Smooth muscle cell (in vitro differentiated cells): ENCODE results near the gene SPACA6. TPM values are rescaled to one million over a fixed set of nuclear protein-coding genes. Genes with fewer than 3 reads are reported as not detected.
A peak's percentile ranks its signal among the peaks of the same experiment; 100 is the strongest.

Experiments used
- DNase-seq: peaks from one replicate; lab custom pipeline; 2025; ENCODE audit not compliant: unreplicated experiment; lab: John Stamatoyannopoulos, UW
- H2AFZ ChIP-seq: fragments of 200-600 bp; sonication (generic); 2 replicates; pipeline ENCODE4 v1.6.0; 2016; ENCODE audit warnings: antibody characterized with exemption, low read depth, mild to moderate bottlenecking
- H3F3A ChIP-seq: fragments of 200-600 bp; sonication (generic); 2 replicates; pipeline ENCODE4 v1.6.0; 2017; ENCODE audit warnings: antibody characterized with exemption, low read depth
- H3K27ac ChIP-seq: fragments of 200-600 bp; sonication (generic); 2 replicates; pipeline ENCODE4 v1.5.1; 2016; ENCODE audit warnings: low read depth, mild to moderate bottlenecking
- H3K27me3 ChIP-seq: fragments of 200-600 bp; sonication (generic); 2 replicates; pipeline ENCODE4 v1.6.1; 2016; ENCODE audit warnings: low read depth, mild to moderate bottlenecking
- H3K36me3 ChIP-seq: fragments of 200-600 bp; sonication (generic); 2 replicates; pipeline ENCODE4 v1.5.1; 2016; ENCODE audit warnings: low read depth
- H3K4me1 ChIP-seq: fragments of 200-600 bp; sonication (generic); 2 replicates; pipeline ENCODE4 v1.5.1; 2016; ENCODE audit warnings: low read depth
- H3K4me2 ChIP-seq: fragments of 200-600 bp; sonication (generic); 2 replicates; pipeline ENCODE4 v1.6.0; 2016; ENCODE audit warnings: mild to moderate bottlenecking
- H3K4me3 ChIP-seq: fragments of 200-600 bp; sonication (generic); 2 replicates; pipeline ENCODE4 v1.5.1; 2016; ENCODE audit warnings: mild to moderate bottlenecking
- H3K79me2 ChIP-seq: fragments of 200-600 bp; sonication (generic); 2 replicates; pipeline ENCODE4 v1.6.0; 2016; ENCODE audit warnings: low read depth, mild to moderate bottlenecking
- H3K9ac ChIP-seq: fragments of 200-600 bp; sonication (generic); 2 replicates; pipeline ENCODE4 v1.6.0; 2016; ENCODE audit warnings: low read depth
- H3K9me3 ChIP-seq: fragments of 200-600 bp; sonication (generic); replicated peaks from 2 replicates; pipeline ENCODE4 v1.5.1; 2016; ENCODE audit warnings: low read depth
- H4K20me1 ChIP-seq: fragments of 200-600 bp; sonication (generic); 2 replicates; pipeline ENCODE4 v1.6.0; 2016; ENCODE audit warnings: low read depth
- WGBS: methylation state at CpG from one replicate; pipeline ENCODE4 v1.1.7; 2016; ENCODE audit warnings: low lambda C conversion rate; 5-methylcytosine and 5-hydroxymethylcytosine counted together
- polyA plus RNA-seq: library from polyadenylated mRNA; unstranded; fragments of >200 nt; fragmentation: Nextera tagmentation; extraction: Ambion mirVana; gene quantifications from 2 replicates; pipeline ENCODE4 v1.2.1, GENCODE V29; 2016
- total RNA-seq: library from RNA; depleted of rRNA; stranded (reverse); fragments of >200 nt; gene quantifications from 2 replicates; pipeline ENCODE4 v1.2.3, GENCODE V29; 2014
- TF ChIP-seq, protein P1 (sequence below): fragments of 200-600 bp; sonication (generic); IDR thresholded peaks from 2 replicates; pipeline ENCODE4 v1.5.1; 2017; ENCODE audit warnings: borderline replicate concordance, mild to moderate bottlenecking, antibody characterized with exemption; ENCODE audit not compliant: insufficient read depth, poor library complexity, severe bottlenecking

Gene SPACA6
- total and polyA plus RNA-seq, 2 experiments from 2014 or later: 3.0 to 4.1 TPM

GRCh38 chr19:51691074-51691583, 2.0 kb upstream of the SPACA6 start:
- no peaks in the 10 kb centered on the region for H3K9me3 ChIP-seq
- no peaks in the 10 kb centered on the region for H3K36me3 ChIP-seq
- peak overlapping the region; percentile 96 for H3K9ac ChIP-seq
- H3K27ac ChIP-seq: peak overlapping the region; percentile 96
- no peak overlapping the region for H2AFZ ChIP-seq
- TF ChIP-seq, protein P1, sequence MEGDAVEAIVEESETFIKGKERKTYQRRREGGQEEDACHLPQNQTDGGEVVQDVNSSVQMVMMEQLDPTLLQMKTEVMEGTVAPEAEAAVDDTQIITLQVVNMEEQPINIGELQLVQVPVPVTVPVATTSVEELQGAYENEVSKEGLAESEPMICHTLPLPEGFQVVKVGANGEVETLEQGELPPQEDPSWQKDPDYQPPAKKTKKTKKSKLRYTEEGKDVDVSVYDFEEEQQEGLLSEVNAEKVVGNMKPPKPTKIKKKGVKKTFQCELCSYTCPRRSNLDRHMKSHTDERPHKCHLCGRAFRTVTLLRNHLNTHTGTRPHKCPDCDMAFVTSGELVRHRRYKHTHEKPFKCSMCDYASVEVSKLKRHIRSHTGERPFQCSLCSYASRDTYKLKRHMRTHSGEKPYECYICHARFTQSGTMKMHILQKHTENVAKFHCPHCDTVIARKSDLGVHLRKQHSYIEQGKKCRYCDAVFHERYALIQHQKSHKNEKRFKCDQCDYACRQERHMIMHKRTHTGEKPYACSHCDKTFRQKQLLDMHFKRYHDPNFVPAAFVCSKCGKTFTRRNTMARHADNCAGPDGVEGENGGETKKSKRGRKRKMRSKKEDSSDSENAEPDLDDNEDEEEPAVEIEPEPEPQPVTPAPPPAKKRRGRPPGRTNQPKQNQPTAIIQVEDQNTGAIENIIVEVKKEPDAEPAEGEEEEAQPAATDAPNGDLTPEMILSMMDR: no peak
- H3K4me3 ChIP-seq: peak overlapping the region; percentile 65
- WGBS: 13% methylated on average over 4 of the region's 9 CpGs
- H3K4me1 ChIP-seq: peaks cover 4% of the 10 kb centered on the region
- H3K79me2 ChIP-seq: peaks cover 75% of the 10 kb centered on the region
- H4K20me1 ChIP-seq: peaks cover 53% of the 10 kb centered on the region
- no peaks in the 10 kb centered on the region for H3K27me3 ChIP-seq
- H3F3A ChIP-seq: peaks cover 27% of the 10 kb centered on the region
- peak overlapping the region; percentile 91 for H3K4me2 ChIP-seq
- no peak for DNase-seq

- Histone ChIP-seq H3F3A (peaks cover 33% of the 10 kb centered on the region), H3K27me3 (no peaks in the 10 kb centered on the region), H3K36me3 (no peaks in the 10 kb centered on the region), H3K4me1 (peaks cover 4% of the 10 kb centered on the region), H3K79me2 (peaks cover 82% of the 10 kb centered on the region), H3K27ac (peak overlapping the region; percentile 96), H2AFZ (no peak overlapping the region), H4K20me1 (peaks cover 60% of the 10 kb centered on the region), H3K9me3 (no peaks in the 10 kb centered on the region), H3K4me3 (peak overlapping the region; percentile 65), H3K4me2 (peak overlapping the region; percentile 91), H3K9ac (peak overlapping the region; percentile 96)
- TF ChIP-seq, protein P1: no peak
- 28% methylated on average over 9 of the region's 12 CpGs for WGBS
- DNase-seq: no peak
Measured at GRCh38 chr19:51691584-51692428, 1.3 kb upstream of the SPACA6 start.

GRCh38 chr19:51692468-51692867, 662 bp upstream of the SPACA6 start:
- Histone ChIP-seq H3F3A (peaks cover 27% of the 10 kb centered on the region), H3K4me3 (peak overlapping the region; percentile 65), H2AFZ (no peak overlapping the region), H4K20me1 (peaks cover 67% of the 10 kb centered on the region), H3K79me2 (peaks cover 83% of the 10 kb centered on the region), H3K9ac (no peak overlapping the region), H3K27ac (peak overlapping the region; percentile 96), H3K4me1 (peaks cover 4% of the 10 kb centered on the region), H3K27me3 (no peaks in the 10 kb centered on the region), H3K9me3 (no peaks in the 10 kb centered on the region), H3K36me3 (no peaks in the 10 kb centered on the region), H3K4me2 (peak overlapping the region; percentile 91)
- WGBS: 90% methylated on average over 5 of the region's 18 CpGs
- DNase-seq: no peak
- TF ChIP-seq, protein P1: no peak

DNA sequence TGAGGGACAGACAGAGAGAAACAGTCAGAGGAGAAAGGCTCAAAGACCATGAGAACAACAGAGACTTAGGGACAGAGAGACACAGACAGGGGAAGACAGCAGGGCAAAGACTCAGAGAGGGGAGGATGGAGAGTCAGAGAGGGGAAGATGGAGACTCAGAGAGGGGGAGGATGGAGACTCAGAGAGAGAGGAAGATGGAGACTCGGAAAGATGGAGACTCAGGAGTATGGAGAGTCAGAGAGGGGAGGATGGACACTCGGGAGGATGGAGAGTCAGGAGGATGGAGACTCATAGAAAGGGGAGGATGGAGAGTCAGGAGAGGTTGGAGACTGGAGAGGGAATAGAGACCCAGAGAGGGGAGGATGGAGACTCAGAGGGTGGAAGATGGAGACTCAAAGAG, 689 bp downstream of the SPACA6 start:
- Histone ChIP-seq H4K20me1 (peaks cover 80% of the 10 kb centered on the region), H3K27me3 (no peaks in the 10 kb centered on the region), H3F3A (peaks cover 30% of the 10 kb centered on the region), H3K27ac (peak overlapping the region; percentile 31), H3K4me2 (no peak overlapping the region), H3K4me3 (no peak overlapping the region), H3K9ac (no peak overlapping the region), H3K9me3 (no peaks in the 10 kb centered on the region), H2AFZ (no peak overlapping the region), H3K36me3 (no peaks in the 10 kb centered on the region), H3K4me1 (peaks cover 4% of the 10 kb centered on the region), H3K79me2 (peaks cover 94% of the 10 kb centered on the region)
- 90% methylated on average over 2 of the region's 2 CpGs for WGBS
- TF ChIP-seq, protein P1: no peak
- no peak for DNase-seq
